OCI-LY1 (cell line): ENCODE results near the gene KCTD1.

Experiments
- CTCF ChIP-seq: fragments of 200-600 bp; sonication (generic), shearing (Covaris generic); IDR thresholded peaks from 2 replicates; pipeline ENCODE4 v1.5.1; 2017; ENCODE audit warnings: mild to moderate bottlenecking, antibody characterized with exemption, low read length, moderate library complexity, mixed read lengths
- EZH2 ChIP-seq: fragments of 200-600 bp; sonication (generic), shearing (Covaris generic); IDR thresholded peaks from 2 replicates; pipeline ENCODE4 v1.8.0; 2017; ENCODE audit warnings: borderline replicate concordance, mixed run types, mild to moderate bottlenecking, antibody characterized with exemption, low read length, moderate library complexity, mixed read lengths

GRCh38 chr18:26468931-26469340, 79.4 kb downstream of the KCTD1 start:
- TF ChIP-seq CTCF: peak; percentile 56
- TF ChIP-seq EZH2: no peak
